Naive B cell (primary cell): ENCODE results near the gene ZNF468. TPM values are rescaled to one million over a fixed set of nuclear protein-coding genes. Genes with fewer than 3 reads are reported as not detected.
A peak's percentile ranks its signal among the peaks of the same experiment; 100 is the strongest.
"Not testable (repeated sequence)": the region's sequence is repeated elsewhere in the genome, so short reads cannot be mapped to it uniquely, and the experiment has no call there.

Experiments used
- ATAC-seq, 2 donors: fragments of 150-1000 bp; cut with Tn5 transposase; 2 replicates each; pipeline ENCODE4 v1.10.0; 2021; ENCODE audit warnings: low read depth in 2 of 2, mild to moderate bottlenecking in 2 of 2, moderate library complexity in 2 of 2
- DNase-seq: peaks from one replicate; pipeline ENCODE4 v3.0.0; 2022
- H3K27ac Mint-ChIP-seq, 6 donors: one replicate each; pipeline ENCODE4 v1.8.0; 2020 to 2022; ENCODE audit warnings: mild to moderate bottlenecking in 6 of 6, mixed read lengths in 6 of 6, moderate library complexity in 5 of 6, inconsistent platforms in 2 of 6
- H3K27me3 Mint-ChIP-seq, 3 donors: one replicate each; pipeline ENCODE4 v1.8.0; 2021 to 2022; ENCODE audit warnings: mixed read lengths in 3 of 3, mild to moderate bottlenecking in 1 of 3
- H3K36me3 Mint-ChIP-seq, 2 donors: one replicate each; pipeline ENCODE4 v1.8.0; 2020 to 2022; ENCODE audit warnings: mixed read lengths in 2 of 2, inconsistent platforms in 1 of 2, mild to moderate bottlenecking in 1 of 2
- H3K4me1 Mint-ChIP-seq, 3 donors: one replicate each; pipeline ENCODE4 v1.8.0; 2020 to 2022; ENCODE audit warnings: mixed read lengths in 3 of 3, inconsistent platforms in 1 of 3, mild to moderate bottlenecking in 1 of 3, moderate library complexity in 1 of 3
- H3K4me3 Mint-ChIP-seq, 8 donors: one replicate each; pipeline ENCODE4 v1.8.0; 2020 to 2022; ENCODE audit warnings: mild to moderate bottlenecking in 8 of 8, mixed read lengths in 8 of 8, moderate library complexity in 8 of 8, inconsistent platforms in 2 of 8
- H3K9me3 Mint-ChIP-seq, 7 donors: one replicate each; pipeline ENCODE4 v1.8.0; 2020 to 2022; ENCODE audit warnings: mixed read lengths in 7 of 7, mild to moderate bottlenecking in 5 of 7, inconsistent platforms in 2 of 7, moderate library complexity in 1 of 7
- polyA plus RNA-seq, 6 donors: library from polyadenylated mRNA; unstranded; fragments of 300-500 nt; fragmentation: Illumina TruSeq; gene quantifications; one replicate each; pipeline ENCODE4 v1.2.3, GENCODE V29; 2021; ENCODE audit warnings: low read depth in 6 of 6

ZNF468 gene
- 10 to 100 TPM; 22.0 to 44.5 (median 30.3) TPM for polyA plus RNA-seq

DNA sequence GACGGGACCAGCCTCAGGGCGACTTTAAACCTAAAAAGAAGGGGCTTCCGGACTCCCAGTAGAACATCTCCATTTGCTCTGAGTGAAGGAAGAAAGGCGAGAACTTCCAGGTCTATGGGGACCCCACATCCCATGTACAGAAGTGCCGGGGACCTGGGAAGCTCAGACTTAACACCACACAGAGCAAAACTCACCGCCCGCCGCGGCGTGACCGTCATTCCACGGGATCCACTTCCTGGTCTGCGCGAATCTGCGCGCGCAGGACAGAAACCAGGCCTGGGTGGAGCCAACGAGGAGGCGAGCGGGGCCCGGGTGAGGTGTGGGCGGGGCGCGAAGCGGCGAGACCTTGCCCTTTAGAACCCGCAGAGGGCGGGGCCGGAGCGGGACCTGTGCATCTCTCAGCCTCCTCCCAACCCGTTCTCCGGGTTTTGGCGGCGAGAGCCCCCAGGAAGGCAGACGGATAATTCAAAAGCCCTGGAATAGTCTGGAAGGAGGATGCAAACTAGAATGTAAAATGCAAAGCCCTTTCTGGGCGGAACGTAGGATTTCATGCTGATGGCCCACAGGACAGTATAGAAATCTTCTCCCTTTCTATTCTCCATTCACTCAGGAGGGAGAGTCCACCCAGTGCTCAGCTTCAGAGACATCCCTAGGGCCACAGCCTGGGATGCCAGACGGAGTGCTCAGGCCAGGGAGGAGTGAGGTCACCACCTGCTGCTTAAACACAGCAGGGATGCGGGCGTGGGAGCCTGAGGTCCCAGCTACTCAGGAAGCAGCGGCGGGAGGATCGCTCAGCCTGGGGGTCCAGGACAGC, at the start of gene ZNF468:
Gene ZNF468 (minus strand): TSS at position 242 of the 814 bp plus-strand sequence. CDS start 3,347 bp downstream, outside the sequence.
- peak; percentile 79 for DNase-seq
- Mint-ChIP-seq H3K27ac (peak within 1 kb of the TSS; percentile 82 to 98 (median 95)), H3K4me1 (peaks cover 24 to 41% (median 38%) of the 10 kb centered on the region in 3 donors), H3K4me3 (peak within 1 kb of the TSS; percentile 83 to 99 (median 95)), H3K36me3 (peaks cover 10 to 12% of the 10 kb centered on the region in 2 donors)
- H3K9me3 Mint-ChIP-seq, H3K27me3 Mint-ChIP-seq: not testable (repeated sequence)
- ATAC-seq: peak; percentile 98

DNA sequence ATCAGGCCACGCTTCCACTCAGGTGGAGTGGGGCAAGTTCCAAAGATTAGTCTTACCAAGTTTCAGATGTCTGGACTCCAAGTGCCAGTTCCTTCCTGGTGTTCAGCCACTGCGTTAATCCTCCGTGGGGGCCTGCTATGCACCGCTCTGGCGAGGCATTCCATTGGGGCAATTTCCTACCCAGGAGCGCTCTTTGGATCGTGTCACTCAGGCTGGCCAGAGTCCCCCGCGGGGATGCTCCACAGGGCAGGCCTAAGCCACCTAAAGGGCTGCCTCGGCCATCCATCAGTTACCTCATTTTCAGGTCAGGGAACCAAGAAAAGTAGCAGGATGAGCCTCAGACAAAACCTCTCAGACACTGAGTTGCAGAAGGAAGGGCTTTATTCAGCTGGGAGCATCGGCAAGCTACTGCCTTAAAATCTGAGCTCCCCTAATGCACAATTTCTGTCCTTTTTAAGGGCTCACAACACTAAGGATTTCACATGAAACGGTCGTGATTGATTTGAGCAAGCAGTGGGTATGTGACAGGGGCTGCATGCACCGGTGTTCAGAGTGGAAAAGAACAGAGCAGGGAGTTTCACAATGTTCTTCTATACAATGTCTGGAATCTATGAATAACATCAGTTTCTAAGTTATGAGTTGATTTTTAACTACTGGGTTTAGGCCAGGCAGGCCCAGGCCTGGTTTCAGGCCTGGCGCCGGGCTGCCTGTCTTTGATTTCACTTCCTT, 46.8 kb upstream of the ZNF468 start:
- H3K27me3 Mint-ChIP-seq, H3K4me3 Mint-ChIP-seq, ATAC-seq: not testable (repeated sequence)
- H3K9me3 Mint-ChIP-seq: peaks cover 0 to 33% (median 15%) of the 10 kb centered on the region in 7 donors
- H3K36me3 Mint-ChIP-seq: peaks cover 29 to 31% of the 10 kb centered on the region in 2 donors
- peak overlapping the region; percentile 7 to 83 (median 74) for H3K27ac Mint-ChIP-seq
- DNase-seq: peak; percentile 17
- peaks cover 4 to 15% (median 12%) of the 10 kb centered on the region in 3 donors for H3K4me1 Mint-ChIP-seq

GRCh38 chr19:52901842-52902241, 44.4 kb upstream of the ZNF468 start:
- Mint-ChIP-seq H3K27me3 (no peaks in the 10 kb centered on the region), H3K4me1 (peaks cover 10 to 27% (median 26%) of the 10 kb centered on the region in 3 donors), H3K27ac (peak overlapping the region in 1 of 6 donors; percentile 22), H3K36me3 (peaks cover 12 to 17% of the 10 kb centered on the region in 2 donors), H3K9me3 (peaks cover 0 to 20% (median 11%) of the 10 kb centered on the region in 7 donors), H3K4me3 (no peak overlapping the region)
- DNase-seq (no peak), ATAC-seq (no peak)

DNA sequence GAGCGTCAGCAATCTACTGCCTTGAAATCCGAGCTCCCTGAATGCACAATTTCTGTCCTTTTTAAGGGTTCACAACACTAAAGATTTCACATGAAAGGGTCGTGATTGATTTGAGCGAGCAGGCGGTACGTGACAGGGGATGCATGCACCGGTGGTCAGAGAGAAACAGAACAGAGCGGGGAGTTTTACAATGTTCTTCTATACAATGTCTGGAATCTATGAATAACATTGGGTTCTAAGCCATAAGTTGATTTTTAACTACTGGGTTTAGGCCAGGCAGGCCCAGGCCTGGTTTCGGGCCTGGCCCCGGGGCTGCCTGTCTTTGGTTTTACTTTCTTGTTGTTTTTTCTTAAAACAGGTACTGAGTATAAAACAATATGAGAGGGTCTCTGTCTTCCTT, 41.2 kb upstream of the ZNF468 start:
- H3K4me3 Mint-ChIP-seq: peak overlapping the region in 4 of 8 donors; percentile 37 to 82 (median 58)
- not testable (repeated sequence) for ATAC-seq, H3K27me3 Mint-ChIP-seq, H3K36me3 Mint-ChIP-seq, DNase-seq, H3K9me3 Mint-ChIP-seq
- peak overlapping the region in 2 of 6 donors; percentile 20 to 78 for H3K27ac Mint-ChIP-seq
- H3K4me1 Mint-ChIP-seq: peaks cover 13 to 35% (median 31%) of the 10 kb centered on the region in 3 donors

- peaks cover 14 to 34% (median 31%) of the 10 kb centered on the region in 3 donors for H3K4me1 Mint-ChIP-seq
- peak overlapping the region; percentile 88 to 98 (median 96) for H3K4me3 Mint-ChIP-seq
- no peaks in the 10 kb centered on the region for H3K9me3 Mint-ChIP-seq
- peak overlapping the region in 3 of 6 donors; percentile 58 to 97 (median 69) for H3K27ac Mint-ChIP-seq
- DNase-seq (no peak), ATAC-seq (no peak)
- peaks cover 2 to 6% of the 10 kb centered on the region in 2 donors for H3K36me3 Mint-ChIP-seq
- H3K27me3 Mint-ChIP-seq: no peaks in the 10 kb centered on the region
Observed at GRCh38 chr19:52898101-52898500, 40.7 kb upstream of the ZNF468 start.

DNA sequence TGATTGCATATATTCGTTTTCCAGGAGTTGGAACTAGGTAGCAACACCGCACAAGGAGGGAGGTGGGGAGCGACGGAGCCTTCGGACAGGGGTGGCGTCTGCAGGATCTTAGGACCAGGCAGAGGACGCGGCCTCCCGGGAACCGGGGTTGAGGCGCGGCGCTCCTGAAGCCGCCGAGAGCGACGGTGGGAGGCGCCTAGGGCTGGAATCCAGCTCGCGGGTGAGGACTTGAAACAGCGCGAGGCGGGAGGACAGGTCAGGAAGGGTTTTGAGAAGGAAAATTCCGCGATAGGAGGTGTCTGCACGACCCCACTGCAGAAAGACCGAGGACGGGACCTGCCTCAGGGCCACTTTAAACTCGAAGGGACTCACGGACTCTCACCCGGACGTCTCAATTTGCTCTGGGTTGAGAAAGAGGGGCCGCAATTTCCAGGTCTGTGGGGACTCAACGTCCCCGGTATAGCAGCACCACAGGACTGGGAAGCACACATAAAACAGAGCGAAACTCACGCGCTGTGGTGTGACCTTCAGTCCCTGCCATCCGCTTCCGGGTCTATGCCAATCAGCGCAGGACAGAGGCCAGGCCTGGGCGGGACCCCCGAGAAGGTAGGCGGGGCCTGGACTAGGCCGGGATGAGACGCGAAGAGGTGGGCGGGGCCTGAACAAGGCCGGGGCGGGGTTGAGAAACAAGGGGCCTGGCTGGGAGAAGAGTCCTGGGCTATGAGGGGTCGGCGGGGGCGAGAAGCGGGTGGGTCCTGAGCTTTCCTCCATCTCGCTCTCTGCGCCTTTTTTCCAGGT, 39.9 kb upstream of the ZNF468 start, which contains the start of gene ZNF320:
Gene ZNF320 (minus strand): TSS at position 498 of the 798 bp plus-strand sequence. CDS start 7,380 bp downstream, outside the sequence.
- H3K4me1 Mint-ChIP-seq: peaks cover 21 to 42% (median 39%) of the 10 kb centered on the region in 3 donors
- ATAC-seq: peak; percentile 100

DNA sequence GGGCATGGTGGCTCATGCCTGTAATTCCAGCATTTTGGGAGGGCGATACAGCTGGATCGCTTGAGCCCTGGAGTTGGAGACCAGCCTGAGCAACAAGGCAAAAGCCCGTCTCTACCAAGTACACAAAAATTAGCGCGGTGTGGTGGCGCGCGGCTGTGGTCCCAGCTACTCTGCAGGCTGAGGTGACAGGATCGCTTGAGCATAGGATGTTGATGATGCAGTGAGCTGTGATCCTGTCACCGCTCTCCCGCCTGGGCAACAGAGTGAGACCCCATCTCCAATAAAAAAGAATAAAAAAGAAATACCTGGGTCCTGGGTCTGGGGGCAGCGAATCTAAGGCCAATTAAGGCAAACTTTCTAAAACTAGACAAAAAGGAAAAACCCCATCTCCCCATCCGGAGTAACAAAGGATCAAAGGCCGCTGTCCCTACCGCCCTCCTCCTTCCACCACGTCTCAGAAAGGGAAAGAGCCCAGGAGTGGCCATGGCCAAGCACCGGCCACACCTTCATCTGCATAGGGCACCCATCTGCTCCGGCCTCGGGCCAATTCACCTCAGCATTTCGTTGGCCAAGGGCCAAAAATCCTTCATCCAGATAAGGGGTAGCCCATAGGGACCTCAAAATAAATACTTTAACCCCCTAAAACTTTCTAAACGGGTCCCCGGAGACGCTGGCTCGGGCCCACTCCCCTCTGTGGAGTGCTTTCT, 39.2 kb upstream of the ZNF468 start:
- Mint-ChIP-seq H3K9me3 (peaks cover 0 to 1% (median 0%) of the 10 kb centered on the region in 7 donors), H3K27ac (peak overlapping the region; percentile 27 to 97 (median 90)), H3K27me3 (no peaks in the 10 kb centered on the region), H3K4me1 (peaks cover 22 to 49% (median 44%) of the 10 kb centered on the region in 3 donors), H3K36me3 (peaks cover 13 to 15% of the 10 kb centered on the region in 2 donors), H3K4me3 (peak overlapping the region; percentile 88 to 98 (median 96))
- ATAC-seq (no peak), DNase-seq (peak; percentile 3)

More for the DNA sequence above, 39.9 kb upstream of the ZNF468 start, which contains the start of gene ZNF320:
- peak within 1 kb of the TSS; percentile 87 to 97 (median 94) for H3K27ac Mint-ChIP-seq
- H3K4me3 Mint-ChIP-seq: peak within 1 kb of the TSS; percentile 88 to 98 (median 96)
- peaks cover 10 to 12% of the 10 kb centered on the region in 2 donors for H3K36me3 Mint-ChIP-seq
- peak; percentile 95 for DNase-seq
- no peaks in the 10 kb centered on the region for H3K27me3 Mint-ChIP-seq
- peaks cover 0 to 1% (median 0%) of the 10 kb centered on the region in 7 donors for H3K9me3 Mint-ChIP-seq

DNA sequence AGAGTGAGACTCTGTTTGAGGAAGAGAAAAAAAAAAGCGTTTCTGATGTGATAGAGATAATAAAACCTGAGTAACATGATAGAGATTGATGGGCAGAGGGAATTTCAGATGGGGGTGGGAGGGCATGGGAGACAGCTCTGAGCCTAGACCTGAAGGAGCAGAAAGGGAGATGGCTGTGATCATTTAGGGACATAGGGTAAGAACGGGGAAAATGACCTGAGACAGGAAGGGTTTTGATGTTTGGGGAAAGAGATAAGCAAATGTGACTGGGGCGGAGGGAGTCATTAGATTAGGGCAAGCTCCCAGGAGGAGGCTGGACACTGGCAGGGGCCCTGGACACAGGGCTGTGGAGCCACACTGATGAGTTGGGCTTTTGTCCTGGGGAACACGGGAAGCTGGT, 33.9 kb upstream of the ZNF468 start:
- peaks cover 0 to 4% (median 0%) of the 10 kb centered on the region in 7 donors for H3K9me3 Mint-ChIP-seq
- no peak for ATAC-seq
- peaks cover 21 to 34% (median 24%) of the 10 kb centered on the region in 3 donors for H3K4me1 Mint-ChIP-seq
- H3K36me3 Mint-ChIP-seq: peaks cover 43 to 53% of the 10 kb centered on the region in 2 donors
- no peak overlapping the region for H3K27ac Mint-ChIP-seq
- no peaks in the 10 kb centered on the region for H3K27me3 Mint-ChIP-seq
- H3K4me3 Mint-ChIP-seq: peak overlapping the region in 1 of 8 donors; percentile 39
- DNase-seq: no peak

- ATAC-seq: no peak
- H3K4me1 Mint-ChIP-seq: peaks cover 21 to 26% (median 23%) of the 10 kb centered on the region in 3 donors
- H3K36me3 Mint-ChIP-seq: peaks cover 46 to 57% of the 10 kb centered on the region in 2 donors
Observed at GRCh38 chr19:52889931-52890330, 32.5 kb upstream of the ZNF468 start.

GRCh38 chr19:52889076-52889475, 31.7 kb upstream of the ZNF468 start:
- Mint-ChIP-seq H3K4me1 (peaks cover 17 to 21% (median 18%) of the 10 kb centered on the region in 3 donors), H3K9me3 (peaks cover 0 to 10% (median 3%) of the 10 kb centered on the region in 7 donors), H3K4me3 (no peak overlapping the region), H3K36me3 (peaks cover 55 to 66% of the 10 kb centered on the region in 2 donors), H3K27ac (no peak overlapping the region), H3K27me3 (no peaks in the 10 kb centered on the region)
- ATAC-seq (no peak), DNase-seq (no peak)

More at GRCh38 chr19:52889931-52890330, 32.5 kb upstream of the ZNF468 start:
- Mint-ChIP-seq H3K9me3 (peaks cover 0 to 5% (median 0%) of the 10 kb centered on the region in 7 donors), H3K27me3 (no peaks in the 10 kb centered on the region), H3K4me3 (no peak overlapping the region), H3K27ac (peak overlapping the region in 1 of 6 donors; percentile 5)
- no peak for DNase-seq

DNA sequence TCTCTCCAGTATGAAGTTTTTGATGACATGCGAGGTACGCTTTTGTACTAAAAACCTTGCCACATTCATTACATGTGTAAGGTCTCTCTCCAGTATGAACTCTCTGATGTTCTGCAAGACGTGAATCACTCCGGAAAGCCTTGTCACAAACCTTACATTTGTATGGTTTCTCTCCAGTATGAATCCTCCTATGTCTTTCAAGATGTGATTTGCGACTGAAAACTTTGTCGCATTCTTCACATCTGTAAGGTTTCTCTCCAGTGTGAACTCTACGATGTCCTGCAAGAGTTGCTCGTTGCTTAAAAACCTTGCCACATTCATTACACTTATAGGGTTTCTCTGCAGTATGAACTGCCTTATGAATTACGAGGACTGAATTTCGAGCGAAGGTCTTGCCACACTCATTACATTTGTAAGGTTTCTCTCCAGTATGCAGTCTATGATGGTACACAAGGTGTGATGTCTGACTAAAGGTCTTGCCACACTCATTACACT, 23.5 kb upstream of the ZNF468 start:
- peak overlapping the region in 1 of 8 donors; percentile 40 for H3K4me3 Mint-ChIP-seq
- H3K36me3 Mint-ChIP-seq: peaks cover 65 to 68% of the 10 kb centered on the region in 2 donors
- no peak for ATAC-seq
- H3K27ac Mint-ChIP-seq: no peak overlapping the region
- H3K27me3 Mint-ChIP-seq: no peaks in the 10 kb centered on the region
- no peak for DNase-seq
- no peaks in the 10 kb centered on the region for H3K4me1 Mint-ChIP-seq
- peaks cover 14 to 77% (median 63%) of the 10 kb centered on the region in 7 donors for H3K9me3 Mint-ChIP-seq

GRCh38 chr19:52872996-52873395, 15.6 kb upstream of the ZNF468 start:
- H3K4me1 Mint-ChIP-seq, H3K27me3 Mint-ChIP-seq, H3K27ac Mint-ChIP-seq, DNase-seq, ATAC-seq: not testable (repeated sequence)
- Mint-ChIP-seq H3K36me3 (peaks cover 17 to 19% of the 10 kb centered on the region in 2 donors), H3K9me3 (peaks cover 0 to 33% (median 12%) of the 10 kb centered on the region in 7 donors), H3K4me3 (peak overlapping the region in 1 of 8 donors; percentile 25)
